ENCODE data around the gene EPAS1.

Gene EPAS1

GRCh38 chr2:46262248-46262938 lies 34.8 kb upstream of the EPAS1 start:
- H3K9me3 ChIP-seq, result no peaks in the 10 kb centered on the region
- H3K4me1 ChIP-seq, result no peaks in the 10 kb centered on the region
- H3K27me3 ChIP-seq, result peaks cover 11% of the 10 kb centered on the region
- TF ChIP-seq CTCF (IDR thresholded peaks at IDR 0.05; ENCODE audit: low read depth, low read length), result no peak
- no peak for DNase-seq
- H3K4me3 ChIP-seq (ENCODE audit: low read depth, low read length), result no peak overlapping the region
- no peaks in the 10 kb centered on the region for H3K36me3 ChIP-seq

- no peak for DNase-seq
- no peak for TF ChIP-seq CTCF (IDR thresholded peaks at IDR 0.05; ENCODE audit: low read depth, low read length)
- no peaks in the 10 kb centered on the region for H3K4me1 ChIP-seq
- peaks cover 5% of the 10 kb centered on the region; the same call in 1 of the 2 replicates for H3K27me3 ChIP-seq
- no peaks in the 10 kb centered on the region for H3K9me3 ChIP-seq
- H3K36me3 ChIP-seq, result no peaks in the 10 kb centered on the region
- H3K4me3 ChIP-seq (ENCODE audit: low read depth, low read length), result no peak overlapping the region
These were observed 33.9 kb upstream of the EPAS1 start for GRCh38 chr2:46263347-46263746.

- TF ChIP-seq CTCF (IDR thresholded peaks at IDR 0.05; ENCODE audit: low read depth, low read length), result no peak
- Histone ChIP-seq H3K27me3 (no peaks in the 10 kb centered on the region), H3K4me3 (ENCODE audit: low read depth, low read length) (no peak overlapping the region), H3K4me1 (no peaks in the 10 kb centered on the region), H3K36me3 (no peaks in the 10 kb centered on the region), H3K9me3 (no peaks in the 10 kb centered on the region)
- DNase-seq, result no peak
These were observed 32.8 kb upstream of the EPAS1 start for GRCh38 chr2:46264447-46264846.

GRCh38 chr2:46266134-46266533 lies 31.1 kb upstream of the EPAS1 start:
- Histone ChIP-seq H3K27me3 (no peaks in the 10 kb centered on the region), H3K4me3 (ENCODE audit: low read depth, low read length) (no peak overlapping the region), H3K9me3 (no peaks in the 10 kb centered on the region), H3K4me1 (no peaks in the 10 kb centered on the region; the same call in 1 of the 2 replicates), H3K36me3 (no peaks in the 10 kb centered on the region)
- no peak for TF ChIP-seq CTCF (IDR thresholded peaks at IDR 0.05; ENCODE audit: low read depth, low read length)
- no peak for DNase-seq

GRCh38 chr2:46267616-46268015 lies 29.6 kb upstream of the EPAS1 start:
- Histone ChIP-seq H3K36me3 (no peaks in the 10 kb centered on the region), H3K27me3 (no peaks in the 10 kb centered on the region), H3K9me3 (no peaks in the 10 kb centered on the region), H3K4me3 (ENCODE audit: low read depth, low read length) (no peak overlapping the region), H3K4me1 (no peaks in the 10 kb centered on the region; the same call in 1 of the 2 replicates)
- no peak for DNase-seq
- no peak for TF ChIP-seq CTCF (IDR thresholded peaks at IDR 0.05; ENCODE audit: low read depth, low read length)

GRCh38 chr2:46268196-46268595 lies 29.0 kb upstream of the EPAS1 start:
- no peak for TF ChIP-seq CTCF (IDR thresholded peaks at IDR 0.05; ENCODE audit: low read depth, low read length)
- Histone ChIP-seq H3K27me3 (no peaks in the 10 kb centered on the region), H3K4me3 (ENCODE audit: low read depth, low read length) (no peak overlapping the region), H3K9me3 (no peaks in the 10 kb centered on the region), H3K36me3 (no peaks in the 10 kb centered on the region), H3K4me1 (no peaks in the 10 kb centered on the region; the same call in 1 of the 2 replicates)
- DNase-seq, result no peak
